ENCODE results near the gene PAK5.

- TF ChIP-seq POLR2A (IDR thresholded peaks at IDR 0.05), result no peak
- TF ChIP-seq, protein P1, sequence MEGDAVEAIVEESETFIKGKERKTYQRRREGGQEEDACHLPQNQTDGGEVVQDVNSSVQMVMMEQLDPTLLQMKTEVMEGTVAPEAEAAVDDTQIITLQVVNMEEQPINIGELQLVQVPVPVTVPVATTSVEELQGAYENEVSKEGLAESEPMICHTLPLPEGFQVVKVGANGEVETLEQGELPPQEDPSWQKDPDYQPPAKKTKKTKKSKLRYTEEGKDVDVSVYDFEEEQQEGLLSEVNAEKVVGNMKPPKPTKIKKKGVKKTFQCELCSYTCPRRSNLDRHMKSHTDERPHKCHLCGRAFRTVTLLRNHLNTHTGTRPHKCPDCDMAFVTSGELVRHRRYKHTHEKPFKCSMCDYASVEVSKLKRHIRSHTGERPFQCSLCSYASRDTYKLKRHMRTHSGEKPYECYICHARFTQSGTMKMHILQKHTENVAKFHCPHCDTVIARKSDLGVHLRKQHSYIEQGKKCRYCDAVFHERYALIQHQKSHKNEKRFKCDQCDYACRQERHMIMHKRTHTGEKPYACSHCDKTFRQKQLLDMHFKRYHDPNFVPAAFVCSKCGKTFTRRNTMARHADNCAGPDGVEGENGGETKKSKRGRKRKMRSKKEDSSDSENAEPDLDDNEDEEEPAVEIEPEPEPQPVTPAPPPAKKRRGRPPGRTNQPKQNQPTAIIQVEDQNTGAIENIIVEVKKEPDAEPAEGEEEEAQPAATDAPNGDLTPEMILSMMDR (IDR thresholded peaks at IDR 0.05), result no peak
Measured at GRCh38 chr20:9492067-9492466, 346.8 kb downstream of the PAK5 start.

Data from esophagus squamous epithelium (tissue), 4 donors.